Endometrial microvascular endothelial cells (primary cell): ENCODE results near the gene DCTN5. TPM values are rescaled to one million over a fixed set of nuclear protein-coding genes. Genes with fewer than 3 reads are reported as not detected.

Experiments
- in situ Hi-C: cut with HindIII; loops from 2 replicates; pipeline ENCODE4 v1.10.0; 2017; ENCODE audit warnings: low sequenced_read_pairs, low pct_unique_long_range_greater_than_20kb; ENCODE audit errors: inconsistent ontology term
- total RNA-seq: library from RNA; depleted of rRNA; stranded (reverse); fragments of >200 nt; gene quantifications from one replicate; pipeline ENCODE4 v1.2.3, GENCODE V29; 2015; ENCODE audit errors: inconsistent ontology term

The DCTN5 gene
- total RNA-seq, 1 donor from 2014 or later: 75.9 TPM

DNA sequence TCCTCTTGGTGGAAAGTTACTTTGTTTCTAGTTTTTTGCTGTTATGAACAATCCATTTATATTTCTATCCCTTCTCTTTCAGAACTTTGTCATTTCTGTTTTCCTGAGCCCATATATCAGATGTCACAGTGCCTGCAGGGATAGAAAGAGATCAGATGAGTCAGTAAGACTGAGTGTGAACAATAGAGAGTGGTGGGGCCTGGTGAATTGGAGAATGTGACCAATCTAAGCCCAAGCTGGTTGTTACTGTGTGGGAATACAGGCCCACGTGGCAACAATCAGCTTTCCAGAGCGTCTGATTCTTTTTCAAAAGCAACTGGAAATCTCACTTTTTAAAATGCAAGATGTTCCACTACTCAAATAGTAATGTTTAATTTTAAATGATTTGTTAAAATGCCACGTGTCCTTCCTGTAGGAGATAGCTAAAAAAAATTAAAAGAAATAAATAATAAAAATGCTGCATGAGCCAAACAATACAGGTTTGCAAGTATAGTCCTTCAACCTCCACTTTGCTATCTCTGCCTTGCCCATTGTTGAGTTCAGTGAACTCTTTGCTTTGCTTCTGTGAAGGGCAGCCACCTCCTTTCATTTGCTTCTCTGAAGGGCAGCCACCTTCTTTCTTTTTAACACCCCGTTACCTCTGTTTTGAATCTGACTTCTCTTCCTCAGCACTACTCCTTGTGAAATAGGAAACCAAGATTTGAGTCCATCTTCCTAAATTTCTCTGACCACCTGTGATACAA, 9.6 kb downstream of the DCTN5 start:
- in situ Hi-C loops: no loop called here

- in situ Hi-C loops: no loop called here
These were observed 10.7 kb downstream of the DCTN5 start for GRCh38 chr16:23651943-23652468.

GRCh38 chr16:23663918-23664317, 22.7 kb downstream of the DCTN5 start:
- in situ Hi-C loops: no loop called here

DNA sequence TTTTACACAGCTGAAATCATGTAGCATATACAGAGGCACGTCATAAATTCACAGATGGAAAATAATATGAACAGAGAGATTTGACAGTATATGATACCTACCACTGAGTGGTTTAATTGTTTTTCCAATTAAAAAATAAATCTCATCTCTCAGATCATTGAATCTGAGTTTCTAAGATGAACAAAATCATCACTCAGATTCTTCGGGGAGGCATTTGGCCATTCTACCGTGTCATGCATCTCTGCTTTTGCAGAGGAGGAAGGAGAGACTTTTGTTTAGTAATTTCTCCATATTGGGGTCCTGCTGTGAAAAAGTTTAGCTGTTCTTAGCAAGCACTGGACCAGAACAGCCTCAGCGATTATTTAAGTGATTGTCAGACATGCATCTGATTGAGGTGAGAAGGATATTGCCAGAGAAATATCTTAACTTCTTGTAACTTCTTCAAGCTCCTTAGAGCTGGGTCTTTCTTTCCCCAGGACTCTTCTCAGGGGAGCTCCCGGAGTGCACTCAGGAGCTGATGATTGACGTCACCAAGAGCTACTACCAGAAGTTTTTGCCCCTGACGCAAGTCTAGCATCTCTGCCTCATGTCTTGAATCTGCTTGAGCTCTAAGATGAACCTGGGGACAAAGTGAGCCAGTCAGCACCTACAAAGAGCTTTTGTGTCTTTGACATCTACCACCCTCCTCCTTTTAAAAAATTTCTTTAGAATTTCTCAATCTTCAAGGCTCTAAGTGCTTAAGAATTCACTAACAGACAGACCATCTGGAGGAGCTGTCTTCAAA, 25.5 kb downstream of the DCTN5 start:
- in situ Hi-C loops: no loop called here

GRCh38 chr16:23667355-23667659, 26.0 kb downstream of the DCTN5 start:
- in situ Hi-C loops: no loop called here

DNA sequence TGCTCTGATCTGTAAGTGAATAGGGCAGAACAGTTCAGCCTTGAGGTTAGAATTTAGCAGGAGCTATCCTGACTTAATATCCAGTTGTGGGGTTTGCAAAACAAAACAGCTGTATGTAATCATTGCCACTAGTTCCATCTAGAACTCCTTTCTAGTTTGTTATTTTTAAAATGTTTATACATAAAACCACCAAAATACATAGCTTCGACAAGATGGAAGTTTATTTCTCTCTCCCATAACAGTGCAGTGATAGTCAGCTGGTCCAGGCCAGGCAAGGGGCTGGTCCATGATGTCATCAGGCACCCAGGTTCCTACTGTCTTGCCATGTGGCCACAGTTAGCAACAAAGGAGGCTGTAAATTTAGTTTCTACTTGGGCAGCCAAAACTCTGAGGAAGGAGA, 27.0 kb downstream of the DCTN5 start:
- in situ Hi-C loops: no loop called here

DNA sequence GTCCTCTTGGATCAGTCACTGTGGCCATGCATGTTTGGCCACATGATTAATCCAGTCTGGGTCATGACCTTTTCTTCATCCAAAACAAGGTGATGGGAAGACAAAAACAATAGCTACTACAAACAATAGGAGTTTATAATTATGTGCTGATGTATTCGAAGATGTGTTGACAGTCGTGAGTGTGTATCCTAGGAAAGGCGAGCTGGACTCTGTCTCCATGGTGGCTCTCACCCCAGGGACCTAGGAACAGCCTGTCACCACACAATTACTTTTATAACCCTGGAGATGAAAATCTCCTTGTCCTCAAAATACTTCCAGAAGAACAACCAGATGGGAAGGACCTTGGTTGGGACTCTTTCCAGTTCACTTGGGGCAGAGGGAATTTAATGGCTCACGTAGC, 27.6 kb downstream of the DCTN5 start:
- in situ Hi-C loops: no loop called here

DNA sequence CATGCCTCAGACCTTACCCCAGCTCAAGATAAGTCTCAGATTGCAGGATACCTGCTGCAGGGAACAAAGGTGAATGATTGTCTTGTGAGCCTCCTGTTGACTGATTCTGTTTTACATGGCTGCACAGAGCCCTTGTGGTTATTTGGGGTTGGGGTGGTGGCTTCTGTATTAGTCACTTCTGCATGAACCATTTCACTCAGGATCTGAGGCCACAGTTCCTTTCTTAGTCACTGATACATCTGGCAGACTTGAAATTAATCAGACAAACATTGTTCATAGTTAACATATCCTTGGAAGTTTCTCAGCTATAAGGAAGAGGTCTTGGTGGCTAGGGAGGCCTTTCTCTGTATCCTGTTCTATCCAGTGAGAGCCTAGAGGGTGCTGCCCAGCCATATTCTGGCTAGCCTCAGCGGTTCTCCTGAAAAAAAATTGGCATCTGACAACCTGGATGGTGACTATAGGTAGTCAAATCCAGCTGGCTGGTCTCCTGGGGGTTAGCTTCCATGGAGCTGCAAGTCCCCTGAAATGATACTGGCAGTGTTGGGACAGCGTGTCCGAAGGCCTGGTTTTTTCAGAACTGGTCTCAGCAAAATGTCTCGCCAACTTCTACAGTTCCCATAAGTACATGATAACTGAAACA, 29.0 kb downstream of the DCTN5 start:
- in situ Hi-C loops: no loop called here

DNA sequence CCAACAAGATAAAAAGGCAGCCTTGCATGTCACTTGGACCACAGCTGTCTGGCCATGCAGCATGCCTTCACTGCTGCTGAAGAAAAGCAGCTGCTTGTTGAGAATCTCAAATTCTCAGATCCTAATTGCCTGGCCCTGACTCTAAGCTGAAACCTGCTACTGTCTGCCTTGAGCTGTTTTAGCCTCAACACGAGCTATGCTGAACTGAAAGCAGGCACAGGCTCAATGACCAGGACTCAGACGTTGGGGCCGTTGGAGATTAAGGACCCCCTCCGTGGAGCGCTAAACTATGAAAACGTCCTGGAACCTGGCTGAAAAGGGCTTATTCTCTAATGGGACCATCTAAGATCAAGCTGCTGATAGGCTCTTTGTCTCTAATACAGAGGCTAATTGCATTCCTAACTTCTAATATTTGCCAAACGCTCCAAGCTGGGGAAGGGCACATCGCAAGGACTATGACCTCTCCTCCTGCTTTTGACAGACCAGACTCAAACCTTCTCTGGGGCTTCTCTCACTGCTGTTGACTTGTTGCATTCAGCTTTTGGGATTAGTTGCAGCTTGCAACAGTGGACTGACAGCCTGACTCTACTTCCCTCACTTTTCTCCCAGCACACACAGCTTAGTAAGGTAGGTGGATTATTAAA, 32.8 kb downstream of the DCTN5 start:
- in situ Hi-C loops: no loop called here

DNA sequence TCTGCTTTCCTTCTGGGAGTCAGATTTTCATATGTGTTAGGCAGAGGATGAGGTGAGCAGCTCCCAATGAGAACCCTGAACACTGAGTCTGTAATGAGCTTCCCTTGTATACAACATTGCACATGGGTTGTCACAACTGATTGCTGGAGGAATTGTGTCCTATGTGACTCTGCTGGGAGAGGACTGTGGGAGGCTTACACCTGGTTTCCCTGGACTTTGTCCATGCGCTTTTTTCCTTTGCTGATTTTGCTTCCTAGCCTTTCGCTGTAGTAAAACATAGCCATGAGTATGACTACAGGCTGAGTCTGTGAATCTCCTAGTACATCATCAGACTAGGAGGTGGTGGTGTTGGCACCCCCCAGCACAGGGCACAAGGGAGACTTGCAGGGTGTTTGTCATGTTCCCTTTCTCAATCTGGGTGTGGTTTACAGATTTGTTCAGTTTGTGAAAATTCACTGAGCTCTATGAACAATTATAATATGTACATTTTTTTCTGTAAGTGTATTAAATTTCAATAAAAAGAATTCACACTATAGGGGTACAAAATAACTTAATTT, 35.7 kb downstream of the DCTN5 start:
- in situ Hi-C loops: no loop called here

DNA sequence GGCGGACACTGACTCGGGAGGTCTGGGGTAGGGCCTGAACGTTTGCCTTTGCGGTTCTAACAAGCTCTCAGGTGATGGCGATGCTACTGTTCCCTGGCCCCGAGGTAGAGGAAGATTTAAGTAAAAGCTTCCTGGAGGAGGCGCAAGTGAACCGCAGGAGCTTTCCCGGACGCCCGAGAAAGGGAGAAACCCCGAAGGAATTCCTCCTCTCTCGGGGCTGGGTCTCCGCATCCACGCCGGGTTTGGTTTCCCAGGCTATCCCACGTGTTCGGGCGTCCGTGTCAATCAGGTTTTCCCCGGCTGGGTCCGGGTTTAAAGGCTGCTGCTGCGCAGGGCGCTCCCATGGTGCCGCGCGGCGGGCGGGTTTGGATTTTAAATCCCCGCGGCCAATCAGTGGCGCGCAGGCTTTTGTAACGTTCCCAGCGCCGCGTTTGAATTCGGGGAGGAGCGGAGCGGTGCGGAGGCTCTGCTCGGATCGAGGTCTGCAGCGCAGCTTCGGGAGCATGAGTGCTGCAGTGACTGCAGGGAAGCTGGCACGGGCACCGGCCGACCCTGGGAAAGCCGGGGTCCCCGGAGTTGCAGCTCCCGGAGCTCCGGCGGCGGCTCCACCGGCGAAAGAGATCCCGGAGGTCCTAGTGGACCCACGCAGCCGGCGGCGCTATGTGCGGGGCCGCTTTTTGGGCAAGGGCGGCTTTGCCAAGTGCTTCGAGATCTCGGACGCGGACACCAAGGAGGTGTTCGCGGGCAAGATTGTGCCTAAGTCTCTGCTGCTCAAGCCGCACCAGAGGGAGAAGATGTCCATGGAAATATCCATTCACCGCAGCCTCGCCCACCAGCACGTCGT, 37.4 kb downstream of the DCTN5 start, which contains the start of gene PLK1:
Gene PLK1 (plus strand): TSS at position 460 of the 844 bp plus-strand sequence. CDS start 44 bp downstream, at position 504.
- in situ Hi-C loops: no loop called here

DNA sequence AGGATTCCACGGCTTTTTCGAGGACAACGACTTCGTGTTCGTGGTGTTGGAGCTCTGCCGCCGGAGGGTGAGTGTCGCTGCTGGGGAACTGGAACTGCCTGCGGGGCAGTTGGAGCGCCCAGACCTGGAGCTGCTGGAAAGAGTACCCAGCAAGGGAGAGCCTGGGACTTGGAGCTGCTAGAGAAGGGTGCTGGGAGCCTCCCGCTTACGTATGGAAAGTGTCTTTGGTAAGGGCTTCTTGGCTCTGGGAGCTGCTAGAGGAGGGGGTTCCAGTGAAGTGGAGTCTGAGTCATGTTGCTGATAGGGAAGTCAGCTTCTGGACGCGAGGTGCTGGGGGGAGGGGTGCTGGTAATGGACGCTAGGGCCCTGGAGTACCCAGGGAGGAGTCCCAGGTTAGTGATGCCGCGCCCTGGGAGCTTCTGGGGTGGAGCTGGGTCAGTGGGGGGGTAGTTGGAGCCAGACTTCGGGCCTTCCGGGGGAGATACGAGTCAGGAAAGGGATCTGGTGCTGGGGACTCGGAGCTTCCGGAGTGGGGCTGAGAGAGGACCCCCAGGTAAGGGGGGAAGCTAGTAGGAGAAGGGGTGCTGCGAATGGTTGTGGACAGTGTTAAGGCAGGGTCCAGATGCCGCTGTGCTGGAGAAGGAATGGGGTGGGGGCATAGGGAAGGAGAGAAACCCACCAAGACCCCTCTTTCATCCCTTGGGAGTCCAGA, 38.2 kb downstream of the DCTN5 start:
- in situ Hi-C loops: no loop called here

GRCh38 chr16:23679986-23680336, 38.7 kb downstream of the DCTN5 start:
- in situ Hi-C loops: no loop called here

DNA sequence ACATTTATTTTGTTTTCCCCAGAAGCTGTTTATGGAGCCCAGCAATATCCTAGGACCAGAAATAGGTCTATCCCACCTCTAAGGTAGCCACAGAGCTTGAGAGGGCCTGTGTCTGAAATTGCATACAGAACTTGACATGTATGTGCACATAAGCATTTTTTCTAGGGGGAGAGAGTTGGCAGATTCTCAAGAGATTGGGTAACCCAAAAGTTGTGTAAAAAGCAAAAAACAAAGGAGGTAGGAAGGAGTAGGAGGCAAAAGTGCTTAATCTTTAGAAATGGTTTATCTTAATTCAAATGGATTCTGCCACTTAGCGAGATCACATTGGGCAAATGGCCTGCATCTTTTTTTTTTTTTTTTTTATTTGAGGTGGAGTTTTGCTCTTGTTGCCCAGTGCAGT, 40.9 kb downstream of the DCTN5 start:
- in situ Hi-C loops: no loop called here

GRCh38 chr16:23683487-23683886, 42.2 kb downstream of the DCTN5 start:
- in situ Hi-C loops: no loop called here

GRCh38 chr16:23687034-23687808, 46.0 kb downstream of the DCTN5 start:
- in situ Hi-C loops: no loop called here
